ENCODE data around the gene PIK3R1. TPM values are rescaled to one million over a fixed set of nuclear protein-coding genes. Genes with fewer than 3 reads are reported as not detected.
A peak's percentile ranks its signal among the peaks of the same experiment; 100 is the strongest.
"Not testable (repeated sequence)": the region's sequence is repeated elsewhere in the genome, so short reads cannot be mapped to it uniquely, and the experiment has no call there.

Gene PIK3R1
- total RNA-seq, 1 donor, result 26.8 TPM

- H3K9me3 ChIP-seq (ENCODE audit: low read depth, low read length), result no peaks in the 10 kb centered on the region
- H4K20me1 ChIP-seq (ENCODE audit: insufficient read depth, low read length), result no peaks in the 10 kb centered on the region
- peaks cover 2% of the 10 kb centered on the region for H3K27me3 ChIP-seq (ENCODE audit: insufficient read depth, low read length)
- no peak overlapping the region for H3K27ac ChIP-seq (ENCODE audit: low read depth, low read length)
- H3K4me3 ChIP-seq (ENCODE audit: insufficient read depth, low read length), result no peak overlapping the region
- no peak for DNase-seq (ENCODE audit: insufficient read length, low spot score, missing footprints)
- H3K79me2 ChIP-seq (ENCODE audit: insufficient read depth, low read length), result no peaks in the 10 kb centered on the region
- no peak overlapping the region for H2AFZ ChIP-seq (ENCODE audit: low read length)
- no peak overlapping the region for H3K4me2 ChIP-seq (ENCODE audit: insufficient read depth, low read length)
- no peaks in the 10 kb centered on the region for H3K4me1 ChIP-seq (ENCODE audit: insufficient read depth, low read length)
- H3K36me3 ChIP-seq (ENCODE audit: insufficient read depth, low read length), result no peaks in the 10 kb centered on the region
- TF ChIP-seq CTCF (IDR thresholded peaks at IDR 0.05; ENCODE audit: extremely low read depth, low read depth, low read length), result no peak
Observed at GRCh38 chr5:68200288-68200687, 15.3 kb upstream of the PIK3R1 start.

GRCh38 chr5:68210654-68211053 is 4.9 kb upstream of the PIK3R1 start:
- H3K27me3 ChIP-seq (ENCODE audit: insufficient read depth, low read length); H2AFZ ChIP-seq (ENCODE audit: low read length); H3K79me2 ChIP-seq (ENCODE audit: insufficient read depth, low read length); H3K27ac ChIP-seq (ENCODE audit: low read depth, low read length); H3K9me3 ChIP-seq (ENCODE audit: low read depth, low read length); H4K20me1 ChIP-seq (ENCODE audit: insufficient read depth, low read length); H3K4me3 ChIP-seq (ENCODE audit: insufficient read depth, low read length); H3K4me1 ChIP-seq (ENCODE audit: insufficient read depth, low read length); H3K4me2 ChIP-seq (ENCODE audit: insufficient read depth, low read length); H3K36me3 ChIP-seq (ENCODE audit: insufficient read depth, low read length); DNase-seq (ENCODE audit: insufficient read length, low spot score, missing footprints): not testable (repeated sequence)

GRCh38 chr5:68214482-68215207 is 911 bp upstream of the PIK3R1 start:
- Histone ChIP-seq H4K20me1 (ENCODE audit: insufficient read depth, low read length) (peaks cover 26% of the 10 kb centered on the region), H3K4me1 (ENCODE audit: insufficient read depth, low read length) (peaks cover 17% of the 10 kb centered on the region), H2AFZ (ENCODE audit: low read length) (peak overlapping the region; percentile 92), H3K4me3 (ENCODE audit: insufficient read depth, low read length) (peak overlapping the region; percentile 93), H3K27ac (ENCODE audit: low read depth, low read length) (peak overlapping the region; percentile 91), H3K27me3 (ENCODE audit: insufficient read depth, low read length) (no peaks in the 10 kb centered on the region), H3K9me3 (ENCODE audit: low read depth, low read length) (no peaks in the 10 kb centered on the region), H3K79me2 (ENCODE audit: insufficient read depth, low read length) (peaks cover 35% of the 10 kb centered on the region), H3K36me3 (ENCODE audit: insufficient read depth, low read length) (no peaks in the 10 kb centered on the region), H3K4me2 (ENCODE audit: insufficient read depth, low read length) (peak overlapping the region; percentile 83)
- TF ChIP-seq CTCF (IDR thresholded peaks at IDR 0.05; ENCODE audit: extremely low read depth, low read depth, low read length), result no peak
- peak; percentile 60 for DNase-seq (ENCODE audit: insufficient read length, low spot score, missing footprints)

GRCh38 chr5:68215898-68216244 is 315 bp downstream of the PIK3R1 start:
- peak; percentile 91 for DNase-seq (ENCODE audit: insufficient read length, low spot score, missing footprints)
- H2AFZ ChIP-seq (ENCODE audit: low read length), result peak overlapping the region; percentile 89
- TF ChIP-seq CTCF (IDR thresholded peaks at IDR 0.05; ENCODE audit: extremely low read depth, low read depth, low read length), result no peak
- H3K36me3 ChIP-seq (ENCODE audit: insufficient read depth, low read length), result no peaks in the 10 kb centered on the region
- H3K9me3 ChIP-seq (ENCODE audit: low read depth, low read length), result no peaks in the 10 kb centered on the region
- peaks cover 17% of the 10 kb centered on the region for H3K4me1 ChIP-seq (ENCODE audit: insufficient read depth, low read length)
- H4K20me1 ChIP-seq (ENCODE audit: insufficient read depth, low read length), result peaks cover 33% of the 10 kb centered on the region
- H3K4me3 ChIP-seq (ENCODE audit: insufficient read depth, low read length), result peak overlapping the region; percentile 93
- H3K27me3 ChIP-seq (ENCODE audit: insufficient read depth, low read length), result no peaks in the 10 kb centered on the region
- H3K79me2 ChIP-seq (ENCODE audit: insufficient read depth, low read length), result peaks cover 47% of the 10 kb centered on the region
- peak overlapping the region; percentile 73 for H3K4me2 ChIP-seq (ENCODE audit: insufficient read depth, low read length)
- peak overlapping the region; percentile 91 for H3K27ac ChIP-seq (ENCODE audit: low read depth, low read length)
